ENCODE data around the gene TRAPPC5. TPM values are rescaled to one million over a fixed set of nuclear protein-coding genes. Genes with fewer than 3 reads are reported as not detected.

The TRAPPC5 gene
- total RNA-seq, 1 experiment from 2014 or later, result 101 TPM

- BruUV-seq (replicated peaks), result no TSS peak
- TF ChIP-seq ELF1 (IDR thresholded peaks at IDR 0.05; ENCODE audit: borderline replicate concordance, low read depth) (no peak), CEBPB (IDR thresholded peaks at IDR 0.05; ENCODE audit: low read depth) (no peak), MAX (IDR thresholded peaks at IDR 0.05) (no peak), SP1 (IDR thresholded peaks at IDR 0.05; ENCODE audit: low read depth) (no peak), POLR2A (IDR thresholded peaks at IDR 0.05; ENCODE audit: borderline replicate concordance, extremely low read depth, insufficient read depth, insufficient read length) (no peak), REST (IDR thresholded peaks at IDR 0.05; ENCODE audit: low read depth) (no peak), ATF3 (IDR thresholded peaks at IDR 0.05) (no peak), SRF (IDR thresholded peaks at IDR 0.05; ENCODE audit: low read depth) (no peak), EGR1 (IDR thresholded peaks at IDR 0.05; ENCODE audit: low read depth) (no peak), FOSL1 (IDR thresholded peaks at IDR 0.05; ENCODE audit: low read depth) (no peak), EZH2 (IDR thresholded peaks at IDR 0.05) (no peak), POLR2AphosphoS5 (IDR thresholded peaks at IDR 0.05; ENCODE audit: low read depth, low read length) (no peak), CBX3 (IDR thresholded peaks at IDR 0.05; ENCODE audit: low read depth) (no peak), ZBTB33 (IDR thresholded peaks at IDR 0.05; ENCODE audit: extremely low read depth, insufficient replicate concordance, low read length) (no peak)
- TF ChIP-seq, protein P1, sequence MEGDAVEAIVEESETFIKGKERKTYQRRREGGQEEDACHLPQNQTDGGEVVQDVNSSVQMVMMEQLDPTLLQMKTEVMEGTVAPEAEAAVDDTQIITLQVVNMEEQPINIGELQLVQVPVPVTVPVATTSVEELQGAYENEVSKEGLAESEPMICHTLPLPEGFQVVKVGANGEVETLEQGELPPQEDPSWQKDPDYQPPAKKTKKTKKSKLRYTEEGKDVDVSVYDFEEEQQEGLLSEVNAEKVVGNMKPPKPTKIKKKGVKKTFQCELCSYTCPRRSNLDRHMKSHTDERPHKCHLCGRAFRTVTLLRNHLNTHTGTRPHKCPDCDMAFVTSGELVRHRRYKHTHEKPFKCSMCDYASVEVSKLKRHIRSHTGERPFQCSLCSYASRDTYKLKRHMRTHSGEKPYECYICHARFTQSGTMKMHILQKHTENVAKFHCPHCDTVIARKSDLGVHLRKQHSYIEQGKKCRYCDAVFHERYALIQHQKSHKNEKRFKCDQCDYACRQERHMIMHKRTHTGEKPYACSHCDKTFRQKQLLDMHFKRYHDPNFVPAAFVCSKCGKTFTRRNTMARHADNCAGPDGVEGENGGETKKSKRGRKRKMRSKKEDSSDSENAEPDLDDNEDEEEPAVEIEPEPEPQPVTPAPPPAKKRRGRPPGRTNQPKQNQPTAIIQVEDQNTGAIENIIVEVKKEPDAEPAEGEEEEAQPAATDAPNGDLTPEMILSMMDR (IDR thresholded peaks at IDR 0.05 in 2 of 3, conservative IDR thresholded peaks at IDR 0.05 in 1 of 3; ENCODE audit: borderline replicate concordance in 1 of 3, insufficient read depth in 1 of 3, low read depth in 2 of 3, low read length in 2 of 3), result no peak
- Histone ChIP-seq H3K4me1 (ENCODE audit: control insufficient read depth in 1 of 2, insufficient read depth in 2 of 2, low read length in 2 of 2) (peaks cover 0 to 13% of the 10 kb centered on the region in 2 experiments; a peak in 2 of 4 replicates), H3K36me3 (ENCODE audit: control insufficient read depth in 1 of 2, insufficient read depth in 2 of 2, low read length in 2 of 2) (peaks cover 0 to 11% of the 10 kb centered on the region in 2 experiments; a peak in 1 of 4 replicates), H4K20me1 (ENCODE audit: insufficient read depth) (no peaks in the 10 kb centered on the region), H3K4me2 (ENCODE audit: low read length) (no peak overlapping the region), H3K4me3 (replicated peaks in 1 of 2; ENCODE audit: low read depth in 1 of 2, low read length in 2 of 2) (no peak overlapping the region), H2AFZ (ENCODE audit: low read depth, low read length, poor library complexity, severe bottlenecking) (no peak overlapping the region), H3K9me3 (ENCODE audit: control insufficient read depth in 1 of 2, insufficient read depth in 1 of 2, low read depth in 1 of 2, low read length in 2 of 2) (no peaks in the 10 kb centered on the region), H3K79me2 (ENCODE audit: insufficient read depth, low read length) (no peaks in the 10 kb centered on the region), H3K9me2 (ENCODE audit: insufficient read depth) (no peaks in the 10 kb centered on the region), H3K27me3 (ENCODE audit: insufficient read depth, low read length) (no peaks in the 10 kb centered on the region), H3K9ac (ENCODE audit: low read length) (no peak overlapping the region), H3K27ac (ENCODE audit: low read depth, low read length) (no peak overlapping the region)
- ChIA-PET POLR2A (no interaction called here), CTCF (no interaction called here), RAD21 (ENCODE audit: low non-redundant PET in 1 of 2, low total read pairs in 2 of 2, uncharacterized antibody in 2 of 2, unreplicated experiment in 2 of 2) (no interaction called here)
- DNase-seq (ENCODE audit: low read depth, low spot score) (no peak), ATAC-seq (no peak)
- intact Hi-C loops (cut with micrococcal nuclease), result no loop called here
Observed at GRCh38 chr19:7645656-7646425, 34.8 kb upstream of the TRAPPC5 start.
